GM21619 (cell line): ENCODE data around the gene TULP3.

Experiments used
- ATAC-seq: cut with Tn5 transposase; IDR thresholded peaks from one replicate; pipeline ENCODE4 v1.9.1; 2021; ENCODE audit not compliant: unreplicated experiment

The TULP3 gene

DNA sequence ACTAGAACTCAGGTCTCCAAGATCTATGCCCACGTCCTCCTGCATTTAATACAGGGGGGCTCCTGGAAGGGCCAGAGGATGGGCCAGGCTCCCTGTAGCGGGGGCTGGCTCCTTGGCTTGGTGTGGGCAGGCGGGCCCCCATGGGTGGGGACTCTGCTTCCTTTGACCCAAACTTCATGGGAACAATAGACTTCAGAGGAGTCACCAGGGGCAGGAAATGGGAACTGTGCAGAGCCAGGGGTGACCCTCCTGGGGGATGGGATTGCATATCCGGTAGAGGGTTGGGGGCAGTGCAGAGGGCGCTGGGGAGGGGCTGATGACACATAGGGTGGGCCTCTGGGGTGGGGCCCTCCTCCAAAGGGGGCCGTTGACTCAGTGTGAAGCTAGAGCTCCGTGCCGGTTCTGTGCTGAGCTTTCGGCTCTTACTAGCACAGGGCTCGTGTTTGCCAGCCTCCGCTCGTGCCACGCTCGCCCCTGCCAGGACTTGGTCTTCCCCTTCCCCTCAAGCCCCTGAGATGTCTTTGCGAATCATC is 73.1 kb downstream of the TULP3 start:
- no peak for ATAC-seq

DNA sequence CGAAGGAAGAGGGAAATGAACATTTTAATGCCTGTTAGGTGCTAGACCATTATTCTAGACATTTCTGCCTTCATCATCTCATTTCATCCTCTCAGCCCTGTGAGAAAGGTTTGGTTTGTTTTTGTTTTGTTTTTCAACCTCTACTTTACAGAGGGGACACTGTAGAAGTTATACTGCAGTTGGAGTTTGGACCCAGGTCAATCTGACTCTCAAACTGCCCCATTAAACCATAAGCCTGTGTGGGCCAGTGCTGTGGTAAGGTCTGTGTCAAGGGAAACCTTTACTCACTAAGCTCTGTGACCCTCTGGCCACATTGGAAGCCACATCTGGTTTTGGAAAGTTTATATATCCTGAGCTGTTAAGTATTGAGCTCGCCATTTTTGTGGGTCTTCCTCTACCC is 77.0 kb downstream of the TULP3 start:
- ATAC-seq = no peak

DNA sequence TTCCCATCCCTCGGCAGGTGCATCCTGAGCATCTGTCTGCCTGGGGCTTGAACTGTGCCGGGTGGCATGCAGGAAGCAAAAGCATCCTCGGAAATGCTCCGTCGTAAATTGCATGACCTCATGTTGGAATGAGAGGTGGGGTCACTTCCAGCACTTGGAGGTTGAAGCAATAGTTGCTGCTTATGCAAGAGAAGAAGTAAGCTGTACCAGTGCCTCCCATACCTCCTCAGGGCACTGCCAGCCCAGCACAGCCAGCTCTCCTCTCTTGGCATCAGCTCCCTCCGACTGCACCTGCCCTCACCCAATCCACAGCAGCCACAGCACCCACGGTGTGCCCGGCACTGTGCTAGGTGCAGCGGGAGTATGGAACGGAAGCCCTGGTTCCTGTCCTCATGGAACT is 80.1 kb downstream of the TULP3 start:
- ATAC-seq = no peak

DNA sequence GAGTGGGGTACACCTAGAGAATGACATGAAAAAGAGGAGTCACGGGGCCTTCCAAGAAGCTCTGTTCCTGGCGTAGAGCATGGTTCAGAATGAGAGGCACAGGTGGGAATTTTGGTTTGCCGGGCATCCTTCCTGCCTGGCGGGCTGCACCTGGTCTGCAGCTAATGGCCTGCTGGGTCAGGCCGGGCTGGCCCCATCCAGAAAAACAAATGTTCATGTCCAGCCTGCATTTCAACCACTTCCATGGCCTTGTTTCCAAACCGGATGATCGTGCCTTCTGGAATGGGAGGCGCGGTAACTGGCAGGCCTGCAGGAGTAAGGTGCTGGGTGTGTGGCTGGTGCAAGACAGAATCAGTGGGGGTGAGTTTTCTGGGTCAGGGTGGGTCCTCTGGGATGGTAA is 82.9 kb downstream of the TULP3 start:
- no peak for ATAC-seq

DNA sequence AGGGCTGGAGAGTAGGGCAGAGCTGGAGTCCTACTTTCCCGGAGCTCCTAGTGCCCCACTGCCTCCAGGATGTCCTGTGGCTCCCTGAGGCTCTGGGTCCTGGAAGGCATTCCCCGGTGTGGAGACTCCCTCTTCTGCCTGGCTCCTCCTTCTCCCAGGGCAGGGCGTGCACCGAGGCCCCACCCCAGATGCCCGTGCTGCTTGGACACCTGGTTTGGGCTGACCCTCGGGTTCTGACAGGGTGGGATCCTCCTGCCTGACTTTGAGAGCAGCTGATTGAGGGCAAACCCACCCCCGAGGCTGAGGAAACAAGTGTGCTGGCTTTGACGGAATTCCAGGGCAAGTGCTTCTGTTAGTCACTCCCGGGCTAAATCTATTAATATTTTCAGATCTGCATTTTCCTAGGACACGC is 83.9 kb downstream of the TULP3 start:
- ATAC-seq = no peak

DNA sequence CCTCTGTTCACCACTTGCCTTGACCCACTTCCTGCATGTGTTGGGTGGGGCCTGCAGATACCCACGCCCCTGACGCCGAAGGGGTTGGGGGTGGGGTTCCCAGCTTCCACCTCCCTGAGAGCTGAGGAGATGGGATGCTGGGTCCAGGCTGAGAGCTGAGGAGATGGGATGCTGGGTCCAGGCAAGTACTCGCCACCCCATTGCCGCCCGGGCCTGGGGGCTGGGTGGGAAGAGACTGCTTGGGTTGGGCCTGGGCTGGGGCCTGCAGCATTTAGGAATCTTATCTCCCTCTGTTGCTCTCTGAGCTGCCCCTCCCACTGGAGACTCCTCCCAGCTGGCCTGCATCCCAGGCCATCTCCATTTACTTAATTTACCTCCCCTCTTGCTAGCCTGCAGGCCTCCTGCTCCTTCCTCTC is 85.9 kb downstream of the TULP3 start:
- ATAC-seq = no peak

DNA sequence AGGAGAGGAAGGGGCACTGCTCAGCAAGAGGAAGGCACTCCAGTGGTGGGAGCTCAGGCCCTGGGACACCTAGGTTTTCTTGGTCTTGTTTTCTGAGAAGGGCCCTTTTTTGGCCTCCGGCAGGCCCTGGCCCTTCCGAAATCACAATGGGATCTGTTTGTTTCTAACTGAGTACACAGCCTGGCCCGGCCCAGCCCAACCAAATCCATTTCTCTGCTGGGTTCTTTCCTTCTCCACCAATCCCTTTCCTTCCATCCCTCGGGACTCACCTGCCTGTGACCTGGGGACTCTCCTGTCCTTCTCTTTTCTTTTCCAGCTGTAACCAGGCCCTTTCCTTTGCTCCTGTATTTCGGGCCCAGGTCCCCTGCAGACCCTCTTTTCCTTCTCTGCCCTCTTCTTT is 87.1 kb downstream of the TULP3 start:
- no peak for ATAC-seq

DNA sequence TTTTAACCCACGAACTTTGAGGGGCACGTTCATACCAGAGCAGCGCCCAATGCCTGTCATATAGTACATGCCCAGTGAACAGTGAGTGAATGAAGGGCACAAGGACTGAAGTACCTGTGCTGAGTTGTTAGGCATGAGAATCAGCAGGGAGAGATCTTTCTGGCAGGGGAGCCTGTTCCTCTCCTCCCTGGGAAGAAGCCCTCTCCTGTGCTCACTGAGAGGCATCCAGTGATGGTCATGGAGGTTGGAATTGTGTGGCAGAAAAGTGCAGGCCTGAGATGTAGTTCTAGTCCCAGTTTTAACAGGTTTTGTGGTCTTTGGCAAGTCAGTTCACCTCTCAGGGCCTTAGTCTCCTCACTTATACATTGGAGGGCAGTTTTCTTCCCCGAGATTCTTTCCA is 89.1 kb downstream of the TULP3 start:
- no peak for ATAC-seq

DNA sequence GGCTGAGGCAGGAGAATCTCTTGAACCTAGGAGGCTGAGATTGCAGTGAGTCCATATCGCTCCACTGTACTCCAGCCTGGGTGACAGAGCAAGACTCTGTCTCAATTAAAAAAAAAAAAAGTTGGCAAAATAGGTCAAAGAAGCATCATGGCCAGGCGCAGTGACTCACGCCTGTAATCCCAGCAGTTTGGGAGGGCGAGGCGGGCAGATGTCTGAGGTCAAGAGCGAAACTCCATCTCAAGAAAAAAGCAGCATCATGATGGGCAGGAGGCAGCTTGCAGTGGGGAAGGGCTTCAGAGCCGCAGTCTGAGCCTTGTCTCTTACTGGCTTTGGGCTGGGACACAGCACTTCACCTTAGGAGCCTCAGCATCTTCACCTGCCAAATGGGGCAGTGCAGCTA is 89.9 kb downstream of the TULP3 start:
- no peak for ATAC-seq

DNA sequence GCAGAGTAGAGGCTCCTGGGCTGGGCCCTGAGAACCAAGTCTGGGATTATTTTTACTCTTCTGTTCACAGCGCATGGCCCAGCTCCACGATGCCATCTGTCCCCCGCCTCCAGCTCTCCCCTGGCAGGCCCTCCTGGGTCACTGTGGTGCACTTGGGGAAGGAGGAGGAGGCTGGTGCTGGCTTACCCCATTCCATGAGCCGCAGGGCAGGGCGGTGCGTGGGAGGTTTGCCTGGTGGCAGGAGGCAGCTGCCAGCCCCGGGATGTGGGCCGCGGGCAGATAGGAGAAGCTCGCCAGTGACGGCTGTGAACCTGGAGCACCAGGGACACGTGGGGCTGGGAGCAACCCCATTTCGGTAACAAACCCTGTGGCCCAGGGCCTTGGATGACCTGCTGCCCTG is 91.7 kb downstream of the TULP3 start:
- ATAC-seq = no peak

DNA sequence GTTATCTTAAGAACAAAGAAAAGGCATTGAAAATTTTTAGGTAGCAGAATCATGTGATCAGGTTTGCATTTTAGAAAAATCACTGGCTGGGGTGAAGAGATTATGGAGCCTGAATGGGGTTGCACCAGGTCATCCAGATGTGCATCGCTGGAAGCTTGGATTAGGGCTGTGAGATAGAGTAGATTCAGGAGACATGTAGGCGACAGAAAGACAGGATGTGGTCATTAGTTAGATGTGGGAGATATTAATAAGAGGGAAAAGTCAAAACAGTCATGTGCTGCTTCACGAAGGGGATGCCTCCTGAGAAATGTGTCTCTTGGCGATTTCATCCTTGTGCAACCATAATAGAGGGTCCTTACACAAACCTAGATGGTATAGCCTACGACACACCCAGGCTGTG is 93.6 kb downstream of the TULP3 start:
- no peak for ATAC-seq

DNA sequence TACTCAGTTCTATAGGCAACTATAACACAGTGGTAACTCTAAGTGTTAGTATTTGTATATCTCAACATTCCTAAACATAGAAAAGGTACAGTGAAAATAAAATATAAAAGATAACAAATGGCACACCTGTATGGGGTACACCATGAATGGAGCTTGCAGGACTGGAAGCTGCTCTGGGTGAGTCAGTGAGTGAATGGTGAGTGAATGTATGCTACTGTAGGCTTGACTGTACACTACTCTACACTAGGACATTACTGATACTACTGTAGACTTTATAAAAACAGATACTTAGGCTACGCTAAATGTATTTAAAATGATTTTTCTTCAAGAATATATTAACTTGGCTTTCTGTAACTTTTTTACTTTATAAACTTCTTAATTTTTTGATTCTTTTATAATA is 94.0 kb downstream of the TULP3 start:
- no peak for ATAC-seq

DNA sequence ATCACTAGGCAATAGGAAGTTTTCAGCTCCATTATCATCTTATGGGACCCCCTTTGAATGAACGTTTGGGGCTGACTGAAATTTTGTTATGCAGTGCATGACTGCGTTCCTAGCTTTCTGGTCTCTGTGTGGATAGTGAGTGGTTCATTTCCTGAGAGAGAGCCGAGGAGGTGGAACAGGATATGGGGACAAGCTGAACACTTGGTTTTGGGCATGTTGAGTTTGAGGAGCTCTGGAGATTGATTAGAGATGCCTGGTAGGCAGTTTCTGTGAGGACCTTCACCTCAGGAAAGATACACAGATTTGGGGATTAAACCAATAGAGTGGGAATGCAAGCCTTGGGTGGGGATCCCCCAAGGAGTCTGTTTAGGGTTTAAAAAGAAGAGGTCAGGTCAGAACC is 96.2 kb downstream of the TULP3 start:
- no peak for ATAC-seq

DNA sequence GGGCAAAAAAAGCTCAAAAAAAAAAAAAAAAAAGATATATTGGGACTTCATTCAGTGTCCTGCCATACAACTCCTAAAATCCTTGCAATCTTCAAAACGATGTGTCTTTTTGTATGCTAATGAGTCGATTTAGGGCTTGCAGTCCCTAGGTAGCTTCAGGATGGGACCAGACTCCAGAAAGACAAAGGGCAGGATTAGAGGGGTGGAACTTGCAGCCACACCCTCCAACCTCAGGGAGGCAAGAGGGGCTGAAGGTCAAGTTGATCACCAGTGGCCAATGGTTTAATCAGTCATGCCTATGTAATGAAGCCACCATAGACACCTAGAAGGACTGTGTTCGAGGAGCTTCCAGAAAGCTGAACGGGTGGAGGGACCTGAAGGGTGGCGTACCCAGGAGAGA is 97.8 kb downstream of the TULP3 start:
- ATAC-seq = no peak
